KMS-11 (cell line): ENCODE data around the gene MAP4K4.

ENCODE experiments used
- H2AFZ ChIP-seq: fragments of 200-600 bp; sonication (generic); 2 replicates; pipeline ENCODE4 v1.6.1; 2016; ENCODE audit warnings: antibody characterized with exemption, mixed run types, low read depth
- H3K27ac ChIP-seq: fragments of 200-600 bp; sonication (generic); 2 replicates; pipeline ENCODE4 v1.6.1; 2016; ENCODE audit warnings: mild to moderate bottlenecking, mixed run types
- H3K27me3 ChIP-seq: fragments of 200-600 bp; sonication (generic); 2 replicates; pipeline ENCODE4 v1.6.1; 2017; ENCODE audit warnings: mild to moderate bottlenecking, low read depth, mixed run types, moderate library complexity; ENCODE audit not compliant: insufficient read depth
- H3K36me3 ChIP-seq: fragments of 200-600 bp; sonication (generic); 2 replicates; pipeline ENCODE4 v1.6.1; 2017; ENCODE audit warnings: mild to moderate bottlenecking, mixed run types; ENCODE audit not compliant: insufficient read depth
- H3K4me1 ChIP-seq: fragments of 200-600 bp; sonication (generic); 2 replicates; pipeline ENCODE4 v1.6.1; 2016; ENCODE audit warnings: mild to moderate bottlenecking, low read depth, mixed run types; ENCODE audit not compliant: poor library complexity, severe bottlenecking
- H3K4me2 ChIP-seq: fragments of 200-600 bp; sonication (generic); 2 replicates; pipeline ENCODE4 v1.7.0; 2016; ENCODE audit warnings: mild to moderate bottlenecking, mixed run types
- H3K4me3 ChIP-seq: fragments of 200-600 bp; sonication (generic); IDR thresholded peaks from 2 replicates; pipeline ENCODE4 v1.6.1; 2017; ENCODE audit warnings: low read depth, low read length, mixed read lengths; ENCODE audit not compliant: insufficient read depth
- H3K79me2 ChIP-seq: fragments of 200-600 bp; sonication (generic); 2 replicates; pipeline ENCODE4 v1.6.1; 2016; ENCODE audit warnings: low read depth, mixed run types; ENCODE audit not compliant: insufficient read depth
- H3K9ac ChIP-seq: fragments of 200-600 bp; sonication (generic); 2 replicates; pipeline ENCODE4 v1.6.1; 2016; ENCODE audit warnings: mild to moderate bottlenecking, mixed run types
- H4K20me1 ChIP-seq: fragments of 200-600 bp; sonication (generic); 2 replicates; pipeline ENCODE4 v1.6.1; 2016; ENCODE audit warnings: mild to moderate bottlenecking, mixed run types; ENCODE audit not compliant: insufficient read depth
- TF ChIP-seq, protein P1 (sequence below): fragments of 200-600 bp; sonication (generic); conservative IDR thresholded peaks from 2 replicates; pipeline ENCODE4 v1.6.1; 2017; ENCODE audit warnings: low read depth, mild to moderate bottlenecking, antibody characterized with exemption, low read length, moderate library complexity, mixed read lengths

Gene MAP4K4

DNA sequence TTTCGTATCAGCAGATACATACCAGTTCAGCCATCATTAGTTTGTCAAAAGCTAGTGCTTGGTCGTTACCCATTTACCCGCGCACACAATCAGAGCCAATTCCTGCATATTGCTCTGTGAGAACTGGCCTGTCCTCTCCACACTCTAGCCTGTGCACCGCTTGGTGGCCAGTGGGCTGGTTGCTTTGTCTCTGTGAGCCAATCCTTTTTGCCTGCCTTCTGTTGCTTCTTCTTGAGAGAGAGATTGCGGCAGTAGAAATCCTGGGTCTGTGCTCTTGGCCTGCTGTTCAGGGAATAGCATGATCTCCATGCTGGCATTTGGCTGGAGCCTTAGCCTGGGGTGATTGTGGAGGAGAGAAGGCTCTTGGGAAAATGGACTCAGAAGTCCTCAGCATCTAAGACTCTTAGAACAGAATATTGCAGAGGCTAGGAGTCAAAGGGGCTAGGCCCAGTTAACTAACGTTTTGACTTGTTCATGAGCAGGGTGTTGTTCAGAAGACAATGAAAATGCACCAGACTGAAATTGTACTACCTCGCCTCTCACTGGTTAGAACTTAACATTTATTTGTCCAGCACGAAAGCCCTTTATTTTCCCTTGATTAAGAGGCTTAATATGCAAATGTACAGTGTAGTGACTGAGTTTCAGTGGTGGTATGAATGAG is 37.1 kb downstream of the MAP4K4 start:
- Histone ChIP-seq H2AFZ (no peak overlapping the region), H3K79me2 (peaks cover 29% of the 10 kb centered on the region; the same call in 1 of the 2 replicates), H3K36me3 (no peaks in the 10 kb centered on the region), H3K27ac (no peak overlapping the region), H3K4me2 (no peak overlapping the region), H3K4me1 (peaks cover 61% of the 10 kb centered on the region), H3K9ac (no peak overlapping the region), H3K4me3 (no peak overlapping the region), H3K27me3 (no peaks in the 10 kb centered on the region), H4K20me1 (no peaks in the 10 kb centered on the region)
- TF ChIP-seq, protein P1, sequence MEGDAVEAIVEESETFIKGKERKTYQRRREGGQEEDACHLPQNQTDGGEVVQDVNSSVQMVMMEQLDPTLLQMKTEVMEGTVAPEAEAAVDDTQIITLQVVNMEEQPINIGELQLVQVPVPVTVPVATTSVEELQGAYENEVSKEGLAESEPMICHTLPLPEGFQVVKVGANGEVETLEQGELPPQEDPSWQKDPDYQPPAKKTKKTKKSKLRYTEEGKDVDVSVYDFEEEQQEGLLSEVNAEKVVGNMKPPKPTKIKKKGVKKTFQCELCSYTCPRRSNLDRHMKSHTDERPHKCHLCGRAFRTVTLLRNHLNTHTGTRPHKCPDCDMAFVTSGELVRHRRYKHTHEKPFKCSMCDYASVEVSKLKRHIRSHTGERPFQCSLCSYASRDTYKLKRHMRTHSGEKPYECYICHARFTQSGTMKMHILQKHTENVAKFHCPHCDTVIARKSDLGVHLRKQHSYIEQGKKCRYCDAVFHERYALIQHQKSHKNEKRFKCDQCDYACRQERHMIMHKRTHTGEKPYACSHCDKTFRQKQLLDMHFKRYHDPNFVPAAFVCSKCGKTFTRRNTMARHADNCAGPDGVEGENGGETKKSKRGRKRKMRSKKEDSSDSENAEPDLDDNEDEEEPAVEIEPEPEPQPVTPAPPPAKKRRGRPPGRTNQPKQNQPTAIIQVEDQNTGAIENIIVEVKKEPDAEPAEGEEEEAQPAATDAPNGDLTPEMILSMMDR: no peak

DNA sequence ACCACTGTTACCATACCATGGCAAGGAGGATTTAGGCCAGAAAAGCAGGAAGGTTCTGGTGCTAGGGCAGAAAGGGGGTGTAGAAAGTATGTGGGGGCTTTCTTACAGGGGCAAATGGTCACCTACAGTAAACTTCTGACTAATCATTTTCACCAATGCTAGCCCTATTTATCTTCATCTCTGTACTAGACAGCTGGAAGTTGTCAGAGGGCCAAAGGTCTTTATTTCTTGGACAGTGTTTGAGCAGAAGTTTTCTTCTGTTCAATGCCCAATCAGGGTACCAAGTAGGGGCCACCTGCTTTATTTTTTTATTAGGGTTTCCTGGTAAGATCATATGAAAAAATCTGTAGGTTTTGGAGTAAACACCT is 37.6 kb downstream of the MAP4K4 start:
- Histone ChIP-seq H3K4me1 (peaks cover 61% of the 10 kb centered on the region), H3K4me3 (no peak overlapping the region), H3K36me3 (no peaks in the 10 kb centered on the region), H3K79me2 (peaks cover 24% of the 10 kb centered on the region; the same call in 1 of the 2 replicates), H3K9ac (no peak overlapping the region), H3K4me2 (no peak overlapping the region), H3K27me3 (no peaks in the 10 kb centered on the region), H3K27ac (no peak overlapping the region), H2AFZ (no peak overlapping the region), H4K20me1 (no peaks in the 10 kb centered on the region)
- TF ChIP-seq, protein P1: no peak

DNA sequence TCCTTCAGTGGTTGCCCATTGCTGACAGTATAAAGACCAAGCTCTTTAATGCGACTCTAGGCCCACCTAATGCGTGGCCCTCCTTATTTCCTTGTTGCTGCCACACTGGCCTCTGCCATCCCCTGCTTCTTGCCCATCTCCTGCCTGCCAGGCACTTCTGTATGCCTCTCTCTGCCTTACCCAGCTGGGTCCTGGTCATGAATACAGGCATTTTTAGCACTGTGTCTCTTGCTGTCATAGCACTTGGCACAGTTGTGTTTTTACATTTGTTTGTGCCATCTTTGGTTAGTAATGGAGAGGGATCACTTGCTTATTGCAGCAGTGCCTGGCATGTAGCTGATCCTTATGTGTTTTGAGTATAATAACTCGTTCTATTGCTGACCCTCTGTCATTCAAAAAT is 38.7 kb downstream of the MAP4K4 start:
- Histone ChIP-seq H3K9ac (no peak overlapping the region), H2AFZ (no peak overlapping the region), H3K4me2 (no peak overlapping the region), H3K27me3 (no peaks in the 10 kb centered on the region), H3K36me3 (no peaks in the 10 kb centered on the region), H4K20me1 (no peaks in the 10 kb centered on the region), H3K79me2 (peaks cover 24% of the 10 kb centered on the region; the same call in 1 of the 2 replicates), H3K27ac (no peak overlapping the region), H3K4me1 (peaks cover 59% of the 10 kb centered on the region), H3K4me3 (no peak overlapping the region)
- TF ChIP-seq, protein P1: no peak

DNA sequence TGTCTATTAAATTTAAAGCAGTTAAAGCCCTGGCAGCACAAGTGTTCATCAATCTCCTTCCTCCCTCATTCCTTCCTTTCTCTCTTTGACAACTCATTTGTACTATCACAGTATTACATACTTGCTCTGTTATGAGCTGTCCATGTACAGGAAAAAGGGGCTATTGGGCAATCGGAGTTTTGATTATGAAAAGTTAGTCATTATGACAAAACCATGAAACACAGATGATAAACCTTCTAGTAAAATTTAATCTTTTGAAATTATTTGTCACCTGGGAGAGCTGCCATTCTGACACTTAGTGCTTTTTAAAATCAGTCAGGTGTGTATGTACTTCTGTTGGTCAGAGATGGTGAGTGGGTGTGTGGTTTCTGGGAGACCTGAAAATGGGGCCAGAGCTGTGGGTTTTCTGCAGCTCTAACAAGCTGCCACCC is 39.4 kb downstream of the MAP4K4 start:
- H3K4me2 ChIP-seq: peak overlapping the region; percentile 1; the same call in 1 of the 2 replicates
- H3K36me3 ChIP-seq: no peaks in the 10 kb centered on the region
- peaks cover 24% of the 10 kb centered on the region; the same call in 1 of the 2 replicates for H3K79me2 ChIP-seq
- no peak overlapping the region for H3K27ac ChIP-seq
- no peaks in the 10 kb centered on the region for H4K20me1 ChIP-seq
- TF ChIP-seq, protein P1: no peak
- H3K4me1 ChIP-seq: peaks cover 52% of the 10 kb centered on the region
- H3K4me3 ChIP-seq: no peak overlapping the region
- H3K9ac ChIP-seq: no peak overlapping the region
- no peaks in the 10 kb centered on the region for H3K27me3 ChIP-seq
- H2AFZ ChIP-seq: no peak overlapping the region
